AG04449 (cell line): ENCODE measurements around the gene BHLHE23.

Experiments
- CTCF ChIA-PET: fragments of 350-600 bp; formaldehyde crosslinking; extraction: SDS; loops from one replicate; lab custom pipeline; 2021; ENCODE audit warnings: antibody characterized with exemption; lab: Yijun Ruan, JAX
- POLR2A ChIA-PET: fragments of 400-600, 350-600 bp; formaldehyde crosslinking; extraction: SDS; loops from one replicate; lab custom pipeline; 2020; ENCODE audit warnings: antibody characterized with exemption, inconsistent platforms; lab: Yijun Ruan, JAX
- DNase-seq: peaks from one replicate; pipeline ENCODE4 v3.0.0-alpha.2; 2010; ENCODE audit warnings: low read depth, low spot score
- H3K4me3 ChIP-seq: 2 replicates; pipeline ENCODE4 v1.5.1; 2011; ENCODE audit warnings: low read depth, mild to moderate bottlenecking, control low read depth, low read length
- TF ChIP-seq, protein P1 (sequence below): IDR thresholded peaks from one replicate; pipeline ENCODE4 v1.5.1; 2011; ENCODE audit warnings: mild to moderate bottlenecking, moderate library complexity, low read length, control low read depth, inconsistent platforms; ENCODE audit not compliant: insufficient read depth; ENCODE audit errors: missing control alignments

BHLHE23 gene

DNA sequence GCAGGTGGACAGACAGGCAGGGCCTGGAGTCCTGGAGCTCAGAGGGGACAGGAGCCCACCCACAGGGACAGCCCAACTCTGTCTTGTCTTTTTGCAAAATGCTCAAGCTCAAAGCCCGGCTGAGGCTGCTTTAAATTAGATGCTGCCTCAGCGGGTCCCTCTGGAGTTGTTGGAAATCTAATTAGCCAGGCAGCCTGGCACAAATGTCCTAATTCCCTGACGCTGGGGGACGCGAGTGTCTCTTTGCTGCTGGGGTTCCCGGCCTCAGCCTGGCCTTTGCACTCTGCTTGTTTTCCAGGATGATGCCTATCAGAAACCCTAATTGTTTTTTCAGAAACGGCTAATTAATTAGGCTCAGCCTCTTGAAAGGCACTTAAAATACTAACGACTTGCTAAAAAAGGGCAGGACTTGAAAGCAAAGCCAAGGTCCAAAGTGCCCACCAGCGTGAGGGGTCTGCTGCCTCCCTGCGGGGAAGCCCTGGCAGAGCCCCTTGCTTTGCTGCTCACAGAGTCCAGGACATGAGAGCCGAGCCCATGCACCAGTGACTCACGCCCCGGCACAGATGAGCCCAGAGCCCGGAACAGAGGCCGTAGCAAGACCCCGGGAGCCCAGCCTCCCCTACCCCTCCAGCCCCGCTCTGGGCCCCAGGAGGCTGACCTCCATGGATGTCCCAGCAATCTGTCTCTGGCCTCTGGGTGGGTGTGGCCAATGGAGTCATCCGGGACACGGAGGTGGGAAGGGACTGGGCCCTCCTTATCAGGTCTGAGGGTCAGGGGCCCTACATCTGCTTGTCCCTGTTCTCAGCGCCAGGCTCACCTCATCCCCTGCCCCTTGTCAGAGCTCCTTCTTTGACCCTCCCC is 46.0 kb upstream of the BHLHE23 start:
- POLR2A ChIA-PET = no interaction called here
- CTCF ChIA-PET = interaction anchor here (1.4 to 1.5 kb wide), 2 partner anchors 8 to 162 kb away, joined by 4 to 5 read pairs; no protein-coding TSS in a partner anchor
- no peak overlapping the region for H3K4me3 ChIP-seq
- no peak for DNase-seq
- TF ChIP-seq, protein P1, sequence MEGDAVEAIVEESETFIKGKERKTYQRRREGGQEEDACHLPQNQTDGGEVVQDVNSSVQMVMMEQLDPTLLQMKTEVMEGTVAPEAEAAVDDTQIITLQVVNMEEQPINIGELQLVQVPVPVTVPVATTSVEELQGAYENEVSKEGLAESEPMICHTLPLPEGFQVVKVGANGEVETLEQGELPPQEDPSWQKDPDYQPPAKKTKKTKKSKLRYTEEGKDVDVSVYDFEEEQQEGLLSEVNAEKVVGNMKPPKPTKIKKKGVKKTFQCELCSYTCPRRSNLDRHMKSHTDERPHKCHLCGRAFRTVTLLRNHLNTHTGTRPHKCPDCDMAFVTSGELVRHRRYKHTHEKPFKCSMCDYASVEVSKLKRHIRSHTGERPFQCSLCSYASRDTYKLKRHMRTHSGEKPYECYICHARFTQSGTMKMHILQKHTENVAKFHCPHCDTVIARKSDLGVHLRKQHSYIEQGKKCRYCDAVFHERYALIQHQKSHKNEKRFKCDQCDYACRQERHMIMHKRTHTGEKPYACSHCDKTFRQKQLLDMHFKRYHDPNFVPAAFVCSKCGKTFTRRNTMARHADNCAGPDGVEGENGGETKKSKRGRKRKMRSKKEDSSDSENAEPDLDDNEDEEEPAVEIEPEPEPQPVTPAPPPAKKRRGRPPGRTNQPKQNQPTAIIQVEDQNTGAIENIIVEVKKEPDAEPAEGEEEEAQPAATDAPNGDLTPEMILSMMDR = no peak

- ChIA-PET POLR2A (no interaction called here), CTCF (interaction anchor here (1.4 kb wide), 1 partner anchor 11 kb away, joined by 3 read pairs; no protein-coding TSS in a partner anchor)
- TF ChIP-seq, protein P1 = no peak
- H3K4me3 ChIP-seq = no peak overlapping the region
- DNase-seq = no peak
These were observed 45.1 kb upstream of the BHLHE23 start for GRCh38 chr20:63051911-63052310.

DNA sequence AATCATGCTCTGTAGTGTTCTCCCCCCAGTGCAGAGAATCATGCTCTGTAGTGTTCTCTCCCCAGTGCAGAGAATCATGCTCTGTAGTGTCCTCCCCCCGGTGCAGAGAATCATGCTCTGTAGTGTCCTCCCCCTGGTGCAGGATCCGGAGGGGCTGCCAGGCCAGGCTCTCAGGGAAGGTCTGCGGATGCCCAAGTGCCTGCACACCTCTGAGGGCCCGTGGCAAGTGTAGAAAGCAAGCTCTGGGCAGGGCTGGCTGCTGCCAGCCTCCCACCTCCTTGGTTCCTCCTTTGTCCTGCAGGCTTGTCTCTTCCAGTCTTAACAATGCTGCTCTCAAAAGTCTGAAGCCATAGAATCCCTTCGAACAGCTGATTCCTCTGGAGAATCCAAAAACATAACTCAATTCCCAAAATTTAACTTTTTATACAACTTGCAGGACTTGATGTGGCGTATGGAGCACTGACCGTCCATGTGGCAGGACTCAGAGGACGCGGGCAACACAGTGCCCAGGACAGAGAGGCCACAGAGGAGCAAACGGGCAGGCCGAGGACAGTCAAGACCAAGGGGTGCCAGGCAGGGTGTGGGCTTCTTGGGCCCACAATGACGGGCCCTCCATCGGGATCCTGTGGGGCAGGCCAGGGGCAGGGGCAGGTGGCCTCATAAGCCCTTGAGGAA is 44.6 kb upstream of the BHLHE23 start:
- ChIA-PET POLR2A (no interaction called here), CTCF (interaction anchor here (1.4 kb wide), 1 partner anchor 12 kb away, joined by 3 read pairs; no protein-coding TSS in a partner anchor)
- TF ChIP-seq, protein P1 = no peak
- DNase-seq = no peak
- H3K4me3 ChIP-seq = no peak overlapping the region

GRCh38 chr20:63050406-63050805 is 43.6 kb upstream of the BHLHE23 start:
- POLR2A ChIA-PET = no interaction called here

DNA sequence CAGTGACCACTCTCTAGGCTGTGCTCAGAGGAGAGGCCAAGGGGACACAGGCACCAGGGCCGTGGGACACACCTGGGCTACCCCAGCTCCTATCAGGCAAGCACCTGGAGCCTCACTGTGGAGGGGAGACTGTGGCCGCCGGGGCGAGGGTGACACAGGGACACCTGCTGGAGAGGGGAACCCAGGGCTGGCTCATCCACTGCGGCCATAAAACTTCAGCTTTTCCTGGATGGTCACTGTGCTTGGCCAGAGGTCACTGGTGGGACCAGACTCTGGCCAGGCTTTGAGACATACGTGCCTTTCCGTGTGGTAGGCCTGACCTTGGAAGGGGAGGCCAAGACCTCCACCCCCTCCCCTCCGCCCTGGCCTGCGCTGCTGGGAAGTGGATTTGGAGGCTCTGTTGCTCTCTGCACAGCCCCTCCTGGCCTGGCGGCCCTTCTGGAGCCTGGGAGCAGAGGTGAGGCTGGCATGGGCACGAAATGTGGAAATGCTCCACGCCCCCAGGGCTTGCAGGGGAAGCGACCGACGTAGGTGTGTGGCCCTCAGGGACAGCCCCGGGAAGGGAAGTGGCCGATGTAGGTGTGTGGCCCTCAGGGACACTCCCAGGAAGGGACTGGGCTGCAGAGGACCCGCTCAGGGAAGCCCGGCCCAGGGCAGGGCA is 42.9 kb upstream of the BHLHE23 start:
- DNase-seq = no peak
- ChIA-PET CTCF (no interaction called here), POLR2A (no interaction called here)
- H3K4me3 ChIP-seq = no peak overlapping the region
- TF ChIP-seq, protein P1 = no peak

More at GRCh38 chr20:63050406-63050805, 43.6 kb upstream of the BHLHE23 start:
- H3K4me3 ChIP-seq = no peak overlapping the region
- TF ChIP-seq, protein P1 = no peak
- DNase-seq = no peak
- CTCF ChIA-PET = no interaction called here
